GM12874 (cell line): ENCODE data around the gene TANGO6.

ENCODE experiments used
- CTCF ChIP-seq: IDR thresholded peaks from 2 replicates; pipeline ENCODE4 v1.5.1; 2011; ENCODE audit warnings: low read depth, mild to moderate bottlenecking, control low read depth, low read length, moderate library complexity; ENCODE audit not compliant: insufficient read depth

The TANGO6 gene

GRCh38 chr16:68973611-68974120 is 130.3 kb downstream of the TANGO6 start:
- TF ChIP-seq CTCF: no peak

GRCh38 chr16:68978303-68978954 is 135.1 kb downstream of the TANGO6 start:
- no peak for TF ChIP-seq CTCF

- no peak for TF ChIP-seq CTCF
Measured at GRCh38 chr16:68980695-68981315, 137.5 kb downstream of the TANGO6 start.

- no peak for TF ChIP-seq CTCF
Measured at GRCh38 chr16:68981971-68982370, 138.6 kb downstream of the TANGO6 start.

- TF ChIP-seq CTCF: no peak
Measured at GRCh38 chr16:68984467-68984866, 141.1 kb downstream of the TANGO6 start.

GRCh38 chr16:68985268-68985667 is 141.9 kb downstream of the TANGO6 start:
- TF ChIP-seq CTCF: no peak

GRCh38 chr16:68985855-68986254 is 142.5 kb downstream of the TANGO6 start:
- TF ChIP-seq CTCF: no peak
